Astrocyte (in vitro differentiated cells and primary cell): ENCODE results near the gene GOLPH3.

Experiments
- CTCF ChIP-seq: IDR thresholded peaks from 2 replicates; pipeline ENCODE4 v1.5.1; 2011; ENCODE audit warnings: low read depth, mild to moderate bottlenecking, inconsistent platforms, low read length, moderate library complexity; ENCODE audit not compliant: insufficient read depth
- EZH2 ChIP-seq: IDR thresholded peaks from 2 replicates; pipeline ENCODE4 v1.6.1; 2012; ENCODE audit warnings: mild to moderate bottlenecking, low read length, inconsistent platforms; ENCODE audit not compliant: insufficient read depth

- TF ChIP-seq CTCF (no peak), EZH2 (no peak)
These were observed 79.4 kb downstream of the GOLPH3 start for GRCh38 chr5:32094691-32095090.
